Measurements from ENCODE around the gene AK9. TPM values are rescaled to one million over a fixed set of nuclear protein-coding genes. Genes with fewer than 3 reads are reported as not detected.

AK9 gene
- total RNA-seq, 5 donors from 2014 or later (not counting 1 experiment from before 2014, with no cell fraction given), result 7.9 to 12.6 (median 10.2) TPM

DNA sequence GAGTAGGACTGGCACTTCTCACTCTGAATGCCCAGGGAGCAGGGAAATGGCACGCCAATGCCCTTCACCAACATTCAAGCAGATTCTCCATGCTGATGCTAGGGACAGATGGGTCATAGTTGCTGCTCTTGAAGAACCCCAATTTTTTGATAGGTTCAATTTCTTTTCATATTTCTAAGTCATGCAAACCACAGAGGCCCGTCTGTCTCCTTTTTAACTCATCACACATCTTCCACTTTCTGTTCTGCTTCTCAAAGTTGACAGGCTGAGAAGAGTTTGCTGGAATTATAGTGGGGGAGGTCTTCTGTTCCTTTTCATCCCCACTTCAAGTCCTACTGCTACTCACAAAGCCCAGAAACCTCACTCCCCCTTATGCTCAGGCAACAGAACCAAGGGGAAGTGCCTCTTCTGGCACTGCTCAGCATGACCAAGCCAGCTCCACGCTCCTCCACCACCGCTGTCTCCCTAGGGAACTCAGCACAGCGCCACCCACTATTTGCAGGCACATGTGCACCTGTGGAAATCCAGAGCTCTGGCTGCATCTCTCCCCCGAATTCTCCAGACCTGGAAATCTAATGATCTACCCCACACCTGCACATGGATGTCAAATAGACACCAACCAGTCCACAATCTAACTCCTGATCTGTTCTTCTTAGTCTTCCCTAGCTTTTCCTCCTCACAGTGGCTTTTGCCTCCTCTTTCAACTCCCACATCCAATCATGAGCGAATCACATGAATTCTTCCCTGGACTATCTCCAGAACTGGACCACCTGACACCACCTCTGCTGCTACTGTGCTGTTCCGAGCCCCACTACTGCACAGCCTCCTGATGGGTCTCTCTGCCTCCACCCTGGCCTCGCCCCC is 218.6 kb downstream of the AK9 start:
- Mint-ChIP-seq H3K4me1 (peaks cover 64 to 79% (median 70%) of the 10 kb centered on the region in 3 donors), H3K9me3 (no peaks in the 10 kb centered on the region), H3K4me3 (no peak overlapping the region), H3K27ac (peak overlapping the region; percentile 12 to 84), H3K36me3 (peaks cover 86% of the 10 kb centered on the region), H3K27me3 (no peaks in the 10 kb centered on the region)
- no peak overlapping the region for H3K4me3 ChIP-seq (ENCODE audit: control insufficient read depth in 1 of 2, extremely low read depth in 1 of 2, low read length in 1 of 2)
- POLR2A ChIA-PET, result interaction anchor here in 1 of 2 donors (1.8 kb wide), 1 partner anchor 12 kb away, joined by 9 read pairs; no protein-coding TSS in a partner anchor
- H3K9me3 ChIP-seq, result no peaks in the 10 kb centered on the region
- no peak overlapping the region for H3K27ac ChIP-seq (ENCODE audit: low read length)
- peaks cover 13 to 94% of the 10 kb centered on the region in 2 donors for H3K36me3 ChIP-seq (ENCODE audit: control insufficient read depth in 2 of 2, extremely low read depth in 1 of 2, insufficient read depth in 1 of 2, low read length in 1 of 2)
- 94% methylated on average over 8 of the region's 9 CpGs for WGBS (ENCODE audit: insufficient coverage)
- no peak for DNase-seq
- no peak for ATAC-seq (replicated peaks in 1 of 4)
- H3K4me1 ChIP-seq (ENCODE audit: control insufficient read depth in 1 of 2, extremely low read depth in 1 of 2, insufficient read depth in 2 of 2, low read length in 2 of 2), result peaks cover 4 to 24% of the 10 kb centered on the region in 2 experiments
- CTCF ChIA-PET, result no interaction called here
- H3K27me3 ChIP-seq (replicated peaks in 1 of 2; ENCODE audit: control insufficient read depth in 2 of 2, extremely low read depth in 1 of 2, insufficient read depth in 2 of 2, low read length in 1 of 2), result no peaks in the 10 kb centered on the region

DNA sequence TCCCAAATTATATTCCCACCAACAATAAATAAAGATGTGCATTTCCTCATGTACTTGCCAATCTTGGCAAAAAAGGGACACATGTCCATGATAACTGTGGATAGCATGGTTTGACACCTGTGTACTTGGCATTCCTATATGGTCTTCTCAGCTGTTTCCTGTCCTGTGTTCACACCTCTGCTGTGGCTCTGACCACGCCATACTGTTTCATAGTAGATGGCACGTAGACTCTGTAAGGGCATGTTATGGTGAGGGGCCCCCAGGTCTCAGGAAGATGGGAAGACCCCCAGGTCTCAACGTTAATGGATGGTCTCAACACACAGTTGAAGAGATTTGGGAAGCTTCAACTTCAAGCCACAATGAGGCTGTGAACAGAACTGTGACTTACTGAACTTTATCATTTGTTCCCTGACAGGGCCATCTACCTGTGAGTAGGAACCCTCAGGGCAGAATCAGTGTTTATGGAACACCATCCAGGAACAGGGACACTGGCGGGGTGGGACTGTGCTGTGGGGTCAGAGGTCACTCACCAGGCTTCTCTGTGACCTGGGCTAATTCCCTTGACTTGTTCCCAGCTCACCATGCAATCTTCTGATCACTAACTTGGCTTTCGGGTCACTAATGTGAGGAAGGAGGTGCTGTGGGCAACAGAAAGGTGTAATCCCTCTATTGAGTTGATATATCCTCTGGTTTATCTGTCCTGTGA is 219.7 kb downstream of the AK9 start:
- no peaks in the 10 kb centered on the region for H3K27me3 ChIP-seq (replicated peaks in 1 of 2; ENCODE audit: control insufficient read depth in 2 of 2, extremely low read depth in 1 of 2, insufficient read depth in 2 of 2, low read length in 1 of 2)
- peaks cover 0 to 15% of the 10 kb centered on the region in 2 experiments for H3K4me1 ChIP-seq (ENCODE audit: control insufficient read depth in 1 of 2, extremely low read depth in 1 of 2, insufficient read depth in 2 of 2, low read length in 2 of 2)
- CTCF ChIA-PET, result interaction anchor here (0.6 kb wide), 2 partner anchors 9 to 19 kb away, joined by 3 to 20 read pairs; no protein-coding TSS in a partner anchor
- 91% methylated on average over 4 of the region's 5 CpGs for WGBS (ENCODE audit: insufficient coverage)
- no peaks in the 10 kb centered on the region for H3K9me3 ChIP-seq
- ATAC-seq (replicated peaks in 1 of 4), result no peak
- POLR2A ChIA-PET, result interaction anchor here in 1 of 2 donors (1.8 kb wide), 1 partner anchor 11 kb away, joined by 9 read pairs; no protein-coding TSS in a partner anchor
- peaks cover 82% of the 10 kb centered on the region for H3K36me3 Mint-ChIP-seq
- no peak overlapping the region for H3K27ac ChIP-seq (ENCODE audit: low read length)
- peak overlapping the region; percentile 25 to 28 for H3K27ac Mint-ChIP-seq
- no peak for DNase-seq
- H3K4me3 ChIP-seq (ENCODE audit: control insufficient read depth in 1 of 2, extremely low read depth in 1 of 2, low read length in 1 of 2), result no peak overlapping the region
- peaks cover 58 to 71% (median 61%) of the 10 kb centered on the region in 3 donors for H3K4me1 Mint-ChIP-seq
- H3K9me3 Mint-ChIP-seq, result no peaks in the 10 kb centered on the region
- H3K36me3 ChIP-seq (ENCODE audit: control insufficient read depth in 2 of 2, extremely low read depth in 1 of 2, insufficient read depth in 1 of 2, low read length in 1 of 2), result peaks cover 13 to 95% of the 10 kb centered on the region in 2 donors
- H3K27me3 Mint-ChIP-seq, result no peaks in the 10 kb centered on the region
- no peak overlapping the region for H3K4me3 Mint-ChIP-seq

DNA sequence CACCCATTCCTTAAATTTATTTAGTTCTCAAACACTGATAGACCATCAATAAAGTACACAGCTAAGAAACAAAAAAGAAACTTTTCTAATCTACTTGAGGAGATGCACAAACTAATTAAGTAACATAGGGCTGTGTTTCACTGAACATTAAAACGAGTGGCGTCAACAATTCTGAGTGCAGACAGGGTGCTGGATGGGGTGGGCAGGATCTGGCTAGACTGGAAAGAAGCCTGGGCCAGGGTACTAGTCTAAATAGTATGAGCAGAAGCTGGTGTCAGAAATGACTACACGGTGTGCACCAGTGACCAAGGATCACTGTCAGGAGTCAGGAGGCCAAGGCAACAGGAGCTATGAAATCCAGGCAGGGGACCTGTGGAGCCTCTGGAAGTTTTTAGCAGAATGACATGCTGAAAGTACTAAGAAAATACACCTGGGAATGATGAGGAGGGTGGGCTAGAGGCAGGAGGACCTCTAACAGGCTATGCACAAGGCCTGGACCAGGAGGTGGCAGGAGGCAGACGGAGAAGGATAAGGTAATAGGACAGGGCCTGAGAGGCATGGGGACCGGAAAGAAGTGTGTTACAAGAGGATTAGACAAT is 221.3 kb downstream of the AK9 start:
- ChIA-PET POLR2A (interaction anchor here (0.5 to 0.9 kb wide), 2 partner anchors 10 to 15 kb away, joined by 6 to 9 read pairs; no protein-coding TSS in a partner anchor), CTCF (no interaction called here)
- H3K27me3 ChIP-seq (replicated peaks in 1 of 2; ENCODE audit: control insufficient read depth in 2 of 2, extremely low read depth in 1 of 2, insufficient read depth in 2 of 2, low read length in 1 of 2), result no peaks in the 10 kb centered on the region
- 89% methylated on average over 4 of the region's 5 CpGs for WGBS (ENCODE audit: insufficient coverage)
- Mint-ChIP-seq H3K36me3 (peaks cover 81% of the 10 kb centered on the region), H3K27me3 (no peaks in the 10 kb centered on the region), H3K4me1 (peaks cover 58 to 69% (median 61%) of the 10 kb centered on the region in 3 donors), H3K4me3 (no peak overlapping the region), H3K27ac (peak overlapping the region; percentile 34 to 46), H3K9me3 (no peaks in the 10 kb centered on the region)
- H3K9me3 ChIP-seq, result no peaks in the 10 kb centered on the region
- ATAC-seq (replicated peaks in 1 of 4), result no peak
- H3K4me1 ChIP-seq (ENCODE audit: control insufficient read depth in 1 of 2, extremely low read depth in 1 of 2, insufficient read depth in 2 of 2, low read length in 2 of 2), result peaks cover 0 to 17% of the 10 kb centered on the region in 2 experiments
- H3K27ac ChIP-seq (ENCODE audit: low read length), result no peak overlapping the region
- peaks cover 16 to 93% of the 10 kb centered on the region in 2 donors for H3K36me3 ChIP-seq (ENCODE audit: control insufficient read depth in 2 of 2, extremely low read depth in 1 of 2, insufficient read depth in 1 of 2, low read length in 1 of 2)
- H3K4me3 ChIP-seq (ENCODE audit: control insufficient read depth in 1 of 2, extremely low read depth in 1 of 2, low read length in 1 of 2), result no peak overlapping the region
- DNase-seq, result no peak

DNA sequence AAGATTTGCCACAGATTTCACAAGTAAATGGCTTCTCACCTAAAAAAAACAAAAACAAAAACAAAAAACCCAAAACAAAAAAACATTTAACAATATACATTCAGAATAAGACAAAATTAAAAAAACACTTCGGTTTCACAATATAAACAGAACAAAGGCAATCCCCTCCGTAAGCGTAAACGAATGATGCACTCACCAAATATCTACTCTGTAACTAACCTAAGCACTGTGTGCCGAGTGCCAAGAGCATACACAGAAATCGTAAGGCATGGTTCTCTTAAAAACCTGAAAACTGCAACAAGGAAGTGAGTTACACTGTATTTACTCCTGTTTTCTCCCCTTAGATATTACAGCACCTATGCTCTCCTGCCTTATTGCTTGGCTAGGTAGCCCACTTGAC is 223.3 kb downstream of the AK9 start:
- Mint-ChIP-seq H3K36me3 (peaks cover 76% of the 10 kb centered on the region), H3K4me3 (no peak overlapping the region), H3K9me3 (no peaks in the 10 kb centered on the region), H3K4me1 (peaks cover 56 to 66% (median 62%) of the 10 kb centered on the region in 3 donors), H3K27me3 (no peaks in the 10 kb centered on the region), H3K27ac (peak overlapping the region; percentile 6 to 35)
- DNase-seq, result no peak
- H3K27me3 ChIP-seq (replicated peaks in 1 of 2; ENCODE audit: control insufficient read depth in 2 of 2, extremely low read depth in 1 of 2, insufficient read depth in 2 of 2, low read length in 1 of 2), result no peaks in the 10 kb centered on the region
- 96% methylated on average over 5 of the region's 6 CpGs for WGBS (ENCODE audit: insufficient coverage)
- ChIA-PET CTCF (no interaction called here), POLR2A (no interaction called here)
- peaks cover 0 to 4% of the 10 kb centered on the region in 2 experiments for H3K4me1 ChIP-seq (ENCODE audit: control insufficient read depth in 1 of 2, extremely low read depth in 1 of 2, insufficient read depth in 2 of 2, low read length in 2 of 2)
- H3K27ac ChIP-seq (ENCODE audit: low read length), result no peak overlapping the region
- no peak overlapping the region for H3K4me3 ChIP-seq (ENCODE audit: control insufficient read depth in 1 of 2, extremely low read depth in 1 of 2, low read length in 1 of 2)
- ATAC-seq (replicated peaks in 1 of 4), result no peak
- no peaks in the 10 kb centered on the region for H3K9me3 ChIP-seq
- peaks cover 10 to 88% of the 10 kb centered on the region in 2 donors for H3K36me3 ChIP-seq (ENCODE audit: control insufficient read depth in 2 of 2, extremely low read depth in 1 of 2, insufficient read depth in 1 of 2, low read length in 1 of 2)

DNA sequence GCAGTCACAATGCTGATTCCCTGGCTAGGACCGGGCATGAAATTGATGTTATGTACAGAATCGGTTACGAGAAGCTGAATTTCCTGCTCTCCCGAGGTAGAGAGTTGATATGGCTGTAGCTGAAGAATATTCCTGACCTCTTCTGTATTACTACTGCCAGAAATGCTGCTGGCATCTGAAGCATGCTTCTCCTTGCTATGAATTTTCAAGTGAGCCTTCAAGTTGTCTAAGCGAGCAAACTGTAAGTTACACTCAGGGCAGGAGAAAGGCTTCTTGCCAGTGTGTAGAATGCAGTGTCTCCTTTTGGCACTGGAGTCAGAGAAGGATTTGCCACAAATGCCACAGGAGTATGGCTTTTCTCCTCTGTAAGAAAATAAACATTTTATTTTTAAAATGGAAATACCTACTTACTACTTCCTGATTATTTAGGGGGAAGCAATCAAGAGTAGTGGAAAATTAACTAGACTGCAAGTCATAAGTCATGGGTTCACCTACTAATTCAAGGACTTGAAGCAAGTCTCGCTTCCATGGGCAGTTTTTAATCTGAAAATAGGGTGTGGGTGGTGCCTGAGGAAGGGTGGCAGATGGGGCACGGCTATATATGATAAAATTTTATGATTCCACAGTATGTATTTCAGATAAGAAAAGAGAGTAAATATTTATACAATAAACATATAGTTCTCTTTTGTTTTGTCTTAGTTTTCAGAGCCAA is 224.6 kb downstream of the AK9 start:
- Histone ChIP-seq H3K4me3 (ENCODE audit: control insufficient read depth in 1 of 2, extremely low read depth in 1 of 2, low read length in 1 of 2) (no peak overlapping the region), H3K4me1 (ENCODE audit: control insufficient read depth in 1 of 2, extremely low read depth in 1 of 2, insufficient read depth in 2 of 2, low read length in 2 of 2) (peaks cover 0 to 4% of the 10 kb centered on the region in 2 experiments), H3K36me3 (ENCODE audit: control insufficient read depth in 2 of 2, extremely low read depth in 1 of 2, insufficient read depth in 1 of 2, low read length in 1 of 2) (peaks cover 10 to 87% of the 10 kb centered on the region in 2 donors), H3K27me3 (replicated peaks in 1 of 2; ENCODE audit: control insufficient read depth in 2 of 2, extremely low read depth in 1 of 2, insufficient read depth in 2 of 2, low read length in 1 of 2) (no peaks in the 10 kb centered on the region), H3K27ac (ENCODE audit: low read length) (no peak overlapping the region), H3K9me3 (no peaks in the 10 kb centered on the region)
- Mint-ChIP-seq H3K27ac (peak overlapping the region in 1 of 2 donors; percentile 62), H3K4me3 (no peak overlapping the region), H3K36me3 (peaks cover 73% of the 10 kb centered on the region), H3K4me1 (peaks cover 49 to 64% (median 60%) of the 10 kb centered on the region in 3 donors), H3K9me3 (no peaks in the 10 kb centered on the region), H3K27me3 (no peaks in the 10 kb centered on the region)
- 100% methylated on average over 5 of the region's 7 CpGs for WGBS (ENCODE audit: insufficient coverage)
- ATAC-seq (replicated peaks in 1 of 4) (no peak), DNase-seq (no peak)
- POLR2A ChIA-PET, result no interaction called here
- CTCF ChIA-PET, result interaction anchor here in 1 of 2 donors (0.6 kb wide), 1 partner anchor 41 kb away, joined by 3 read pairs; no protein-coding TSS in a partner anchor
